ENCODE data around the gene DHRS2.

DHRS2 gene

DNA sequence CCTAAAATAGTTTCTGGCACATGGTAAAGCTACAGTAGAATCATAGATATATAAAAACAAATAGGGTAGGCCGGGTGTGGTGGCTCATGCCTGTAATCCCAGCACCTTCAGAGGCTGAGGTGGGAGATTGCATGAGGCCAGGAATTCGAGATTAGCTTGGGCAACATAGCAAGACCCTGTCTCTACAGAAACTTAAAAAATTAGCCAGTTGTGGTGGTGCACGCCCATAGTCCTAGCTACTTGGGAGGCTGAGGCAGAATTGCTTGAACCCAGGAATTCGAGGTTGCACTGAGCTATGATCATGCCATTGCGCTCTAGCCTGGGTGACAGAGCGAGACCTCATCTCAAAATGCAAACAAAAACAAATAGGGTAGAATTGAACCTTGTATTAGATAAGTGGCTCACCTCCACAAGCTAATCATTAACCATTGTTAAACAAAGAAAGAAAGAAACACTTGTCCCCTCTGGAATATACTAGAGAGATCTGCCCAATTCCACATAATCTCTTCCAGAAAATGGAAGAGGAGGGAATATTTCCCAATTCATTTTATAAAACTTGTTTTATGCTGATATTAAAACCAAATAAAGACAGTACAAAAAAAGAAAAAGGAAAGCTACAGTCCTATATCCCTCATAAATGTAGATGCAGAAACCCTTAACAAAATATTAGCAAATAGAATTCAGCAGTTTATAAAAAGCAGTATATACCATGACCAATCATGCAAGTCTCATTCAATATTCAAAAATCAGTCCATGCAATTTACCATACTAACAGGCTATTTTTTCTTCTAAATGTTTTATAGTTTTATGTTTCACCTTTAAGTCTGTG, 22.7 kb upstream of the DHRS2 start:
- TF ChIP-seq, protein P1, sequence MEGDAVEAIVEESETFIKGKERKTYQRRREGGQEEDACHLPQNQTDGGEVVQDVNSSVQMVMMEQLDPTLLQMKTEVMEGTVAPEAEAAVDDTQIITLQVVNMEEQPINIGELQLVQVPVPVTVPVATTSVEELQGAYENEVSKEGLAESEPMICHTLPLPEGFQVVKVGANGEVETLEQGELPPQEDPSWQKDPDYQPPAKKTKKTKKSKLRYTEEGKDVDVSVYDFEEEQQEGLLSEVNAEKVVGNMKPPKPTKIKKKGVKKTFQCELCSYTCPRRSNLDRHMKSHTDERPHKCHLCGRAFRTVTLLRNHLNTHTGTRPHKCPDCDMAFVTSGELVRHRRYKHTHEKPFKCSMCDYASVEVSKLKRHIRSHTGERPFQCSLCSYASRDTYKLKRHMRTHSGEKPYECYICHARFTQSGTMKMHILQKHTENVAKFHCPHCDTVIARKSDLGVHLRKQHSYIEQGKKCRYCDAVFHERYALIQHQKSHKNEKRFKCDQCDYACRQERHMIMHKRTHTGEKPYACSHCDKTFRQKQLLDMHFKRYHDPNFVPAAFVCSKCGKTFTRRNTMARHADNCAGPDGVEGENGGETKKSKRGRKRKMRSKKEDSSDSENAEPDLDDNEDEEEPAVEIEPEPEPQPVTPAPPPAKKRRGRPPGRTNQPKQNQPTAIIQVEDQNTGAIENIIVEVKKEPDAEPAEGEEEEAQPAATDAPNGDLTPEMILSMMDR (IDR thresholded peaks at IDR 0.05; ENCODE audit: extremely low read depth, missing control alignments): no peak
- no peak for DNase-seq (ENCODE audit: low spot score)

DNA sequence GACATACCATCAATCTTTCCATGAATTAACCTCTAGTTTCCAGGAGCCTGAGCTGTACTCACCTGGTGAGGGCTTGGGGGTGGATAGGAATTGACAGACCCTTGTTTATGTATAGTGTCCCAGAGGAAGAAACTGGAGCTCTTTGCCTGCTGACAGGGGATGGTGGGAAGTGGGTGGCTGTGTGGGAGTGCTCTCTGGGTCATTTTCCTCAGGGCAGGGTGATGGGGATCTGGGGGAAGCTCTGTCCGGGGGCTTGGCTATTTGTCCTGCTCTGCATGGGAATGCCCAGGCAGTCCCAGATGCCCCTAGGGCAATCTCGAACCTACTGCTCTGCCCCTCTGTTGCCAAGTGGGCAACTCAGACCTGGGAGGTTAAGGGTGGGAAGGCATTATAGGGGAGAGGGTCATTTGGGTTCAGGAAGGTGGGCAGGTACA, 21.8 kb upstream of the DHRS2 start:
- TF ChIP-seq, protein P1 (IDR thresholded peaks at IDR 0.05; ENCODE audit: extremely low read depth, missing control alignments): no peak
- no peak for DNase-seq (ENCODE audit: low spot score)

DNA sequence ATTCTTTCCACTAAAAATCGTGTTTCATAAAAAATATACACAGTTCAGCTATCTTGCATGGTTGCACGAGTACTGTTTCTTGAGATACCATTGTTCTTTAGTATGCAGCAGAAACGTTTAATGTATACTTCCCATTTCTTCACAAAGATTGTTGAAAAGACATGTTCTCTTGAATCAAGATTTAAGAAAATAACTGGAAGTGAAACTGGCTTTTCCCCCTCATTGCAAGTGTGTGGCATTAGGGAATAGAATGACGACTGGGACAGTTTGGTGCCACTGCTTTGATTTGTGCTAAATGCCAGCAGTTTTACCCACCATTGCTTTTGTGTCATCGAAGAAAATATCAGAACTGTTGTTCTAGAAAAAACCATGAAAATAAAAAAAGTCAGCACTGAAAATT, 20.3 kb upstream of the DHRS2 start:
- TF ChIP-seq, protein P1 (IDR thresholded peaks at IDR 0.05; ENCODE audit: extremely low read depth, missing control alignments): no peak
- no peak for DNase-seq (ENCODE audit: low spot score)

DNA sequence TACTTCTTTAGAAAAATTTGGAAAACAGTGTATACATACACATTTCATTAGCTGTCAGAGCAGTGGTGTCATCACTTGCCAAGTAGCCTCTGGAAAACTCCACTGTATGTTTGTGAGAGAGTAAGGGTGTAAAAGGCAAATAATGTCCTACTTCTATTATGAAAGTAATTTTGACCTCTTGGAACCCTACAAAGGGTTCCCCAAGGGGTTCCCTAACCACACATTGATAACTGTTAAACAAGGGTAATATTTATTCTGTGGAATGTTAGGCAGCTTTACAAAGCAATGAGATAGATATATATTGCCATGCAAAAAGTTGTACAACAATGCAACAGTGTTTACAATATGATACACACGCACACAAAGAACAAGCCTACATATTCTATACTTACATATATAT, 18.6 kb upstream of the DHRS2 start:
- no peak for DNase-seq (ENCODE audit: low spot score)
- TF ChIP-seq, protein P1 (IDR thresholded peaks at IDR 0.05; ENCODE audit: extremely low read depth, missing control alignments): no peak

DNA sequence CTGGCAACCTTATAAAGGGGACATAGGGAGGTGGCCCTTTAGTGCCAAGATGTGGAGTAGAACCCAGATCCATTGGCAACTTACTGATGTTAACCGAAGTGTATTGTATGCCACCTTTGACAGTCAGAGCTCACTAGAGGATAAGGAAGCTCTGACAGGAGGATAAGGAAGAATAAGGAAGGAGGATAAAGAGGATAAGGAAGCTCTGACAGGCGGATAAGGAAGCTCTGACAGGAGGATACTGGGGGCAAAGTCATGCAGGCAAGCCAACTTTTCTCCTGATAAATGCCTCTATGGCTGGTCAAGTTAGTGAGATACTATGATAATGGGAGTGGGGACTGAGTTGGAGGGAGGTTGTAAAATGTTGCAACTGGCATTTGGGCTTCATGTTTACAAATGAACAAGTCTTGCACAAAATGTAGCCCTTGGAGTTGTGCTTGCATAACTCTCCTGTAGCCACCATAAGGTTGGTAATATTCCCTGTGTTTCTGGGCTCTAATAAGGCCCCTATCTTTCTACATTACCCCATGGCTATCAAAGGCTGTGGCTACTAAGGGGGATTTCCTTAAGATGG, 17.7 kb upstream of the DHRS2 start:
- TF ChIP-seq, protein P1 (IDR thresholded peaks at IDR 0.05; ENCODE audit: extremely low read depth, missing control alignments): no peak
- no peak for DNase-seq (ENCODE audit: low spot score)

DNA sequence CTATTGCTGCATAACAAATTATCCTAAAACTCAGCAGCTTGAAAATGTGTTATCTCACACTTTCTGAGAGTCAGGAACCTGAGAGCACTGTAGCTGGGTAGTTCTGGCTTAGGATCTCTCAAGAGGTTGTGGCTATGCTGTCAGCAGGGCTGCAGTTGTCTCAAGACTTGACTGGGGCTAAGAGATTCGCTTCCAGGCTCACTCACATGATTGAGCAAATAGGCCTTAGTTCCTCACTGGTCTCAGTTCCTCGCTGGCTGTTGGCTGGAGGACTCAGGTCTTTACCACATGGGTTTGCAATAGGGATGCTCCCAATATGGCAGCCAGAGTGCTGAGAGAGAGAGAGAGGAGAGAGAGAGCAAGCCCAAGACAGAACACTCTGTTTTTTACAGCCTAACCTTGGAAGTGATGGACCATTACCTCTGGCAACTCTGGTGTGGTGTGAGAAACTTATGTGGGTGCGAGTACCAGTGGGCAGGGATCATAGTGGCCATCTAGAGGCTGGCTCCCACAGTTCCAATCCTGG, 15.9 kb upstream of the DHRS2 start:
- TF ChIP-seq, protein P1 (IDR thresholded peaks at IDR 0.05; ENCODE audit: extremely low read depth, missing control alignments): no peak

DNA sequence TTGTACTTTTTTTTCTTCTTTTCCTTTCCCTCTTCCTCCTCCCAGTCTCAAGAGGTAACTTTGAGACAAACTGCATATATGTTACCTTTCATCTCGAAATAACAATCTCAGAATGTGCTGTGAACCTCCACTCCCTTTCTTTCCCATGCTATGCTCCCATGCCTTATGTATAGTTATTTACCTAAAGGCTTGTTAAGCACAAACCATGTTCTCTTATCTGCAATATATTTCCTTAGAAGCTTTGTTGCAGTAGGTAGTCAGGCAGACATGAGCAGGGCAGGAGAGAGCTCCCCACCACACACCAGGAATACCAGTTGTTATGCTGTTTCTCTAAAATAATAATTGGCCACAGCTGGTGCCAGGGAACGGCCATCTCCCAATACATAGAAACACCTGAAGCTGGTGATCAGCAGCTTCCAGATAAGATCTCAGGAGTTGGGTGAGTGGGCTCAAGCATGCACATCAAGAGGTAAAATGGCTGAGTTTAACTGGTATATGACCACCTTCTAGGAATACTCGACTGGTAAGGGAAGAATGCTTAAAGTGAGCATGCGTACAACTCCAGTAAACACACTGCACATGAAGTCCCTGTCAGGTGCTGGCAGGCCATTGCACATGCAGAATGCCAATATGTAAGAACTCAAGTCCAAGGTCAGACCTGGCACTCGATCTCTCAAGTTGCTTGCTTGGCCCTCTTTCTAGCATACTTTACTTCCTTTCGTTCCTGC, 14.8 kb upstream of the DHRS2 start:
- no peak for DNase-seq (ENCODE audit: low spot score)
- TF ChIP-seq, protein P1 (IDR thresholded peaks at IDR 0.05; ENCODE audit: extremely low read depth, missing control alignments): no peak

More for the DNA sequence above, 15.9 kb upstream of the DHRS2 start:
- DNase-seq (ENCODE audit: low spot score): no peak

Measured in GM20000 (cell line).